Neural crest cell (in vitro differentiated cells): ENCODE results near the gene CAPN9. TPM values are rescaled to one million over a fixed set of nuclear protein-coding genes. Genes with fewer than 3 reads are reported as not detected.

Source experiments
- DNase-seq: peaks from one replicate; pipeline ENCODE4 v3.0.0; 2021; ENCODE audit warnings: low read depth, mixed read lengths, low spot score
- H3K27ac Mint-ChIP-seq: one replicate; pipeline ENCODE4 v1.8.0; 2021; ENCODE audit warnings: mild to moderate bottlenecking, mixed read lengths; ENCODE audit not compliant: unreplicated experiment
- H3K27me3 Mint-ChIP-seq: 2 replicates; pipeline ENCODE4 v1.8.0; 2021; ENCODE audit warnings: low read depth, mild to moderate bottlenecking, mixed read lengths
- H3K36me3 Mint-ChIP-seq: 2 replicates; pipeline ENCODE4 v1.8.0; 2021; ENCODE audit warnings: low read depth, mild to moderate bottlenecking, mixed read lengths
- H3K4me1 Mint-ChIP-seq: 2 replicates; pipeline ENCODE4 v1.8.0; 2021; ENCODE audit warnings: mixed read lengths
- H3K4me3 Mint-ChIP-seq: one replicate; pipeline ENCODE4 v1.8.0; 2021; ENCODE audit warnings: mild to moderate bottlenecking, mixed read lengths
- H3K9me3 Mint-ChIP-seq: 2 replicates; pipeline ENCODE4 v1.8.0; 2021; ENCODE audit warnings: mixed read lengths
- CTCF ChIP-seq: fragments of 200-600 bp; sonication (generic); conservative IDR thresholded peaks from 2 replicates; pipeline ENCODE4 v1.5.0; 2021; ENCODE audit warnings: antibody characterized with exemption, mild to moderate bottlenecking
- total RNA-seq: library from RNA; stranded (reverse); gene quantifications from 2 replicates; pipeline ENCODE4 v1.2.1, GENCODE V29; 2021

The CAPN9 gene
- total RNA-seq, 1 donor from 2014 or later = 4.0 TPM

DNA sequence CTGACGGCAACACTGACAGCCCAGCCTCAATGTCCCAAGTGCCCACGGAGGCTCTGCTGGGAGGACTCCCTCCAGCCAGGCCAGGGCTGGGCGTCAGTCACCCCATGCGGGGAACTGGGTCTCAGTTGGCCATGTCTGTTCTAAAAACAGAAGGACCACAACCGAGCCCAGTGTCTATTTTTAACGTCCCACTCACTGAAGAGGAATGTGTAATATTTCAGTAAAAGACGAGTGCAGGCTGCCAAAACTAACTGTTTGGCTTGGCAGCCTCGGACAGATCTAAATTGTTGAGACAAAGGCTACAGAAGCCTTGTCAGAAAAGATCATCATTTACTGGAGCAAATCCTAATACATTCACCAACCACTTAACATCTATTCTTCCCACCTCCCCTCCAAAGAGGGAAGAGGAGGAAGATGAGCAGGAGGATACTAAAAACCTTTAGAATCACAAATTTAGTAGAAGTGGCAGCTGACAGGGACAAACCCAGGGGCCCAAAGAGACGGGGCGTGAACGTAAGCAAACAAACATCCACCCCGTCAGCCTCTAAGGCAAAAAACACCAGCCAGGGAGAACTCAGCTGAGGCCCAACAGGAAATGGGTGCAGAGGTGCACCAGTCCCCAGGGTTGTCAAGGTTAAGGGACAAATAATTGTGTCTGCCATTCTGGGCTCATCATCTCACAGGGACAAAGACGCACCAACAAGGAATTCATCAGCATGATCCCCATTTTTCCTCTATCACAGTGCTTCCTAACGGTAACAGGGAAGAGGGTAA, 102.5 kb downstream of the CAPN9 start:
- no peaks in the 10 kb centered on the region for H3K27me3 Mint-ChIP-seq
- no peak overlapping the region for H3K4me3 Mint-ChIP-seq
- H3K4me1 Mint-ChIP-seq = peaks cover 39% of the 10 kb centered on the region
- H3K9me3 Mint-ChIP-seq = no peaks in the 10 kb centered on the region
- H3K27ac Mint-ChIP-seq = peak overlapping the region; percentile 35
- no peak for DNase-seq
- TF ChIP-seq CTCF = no peak
- H3K36me3 Mint-ChIP-seq = peaks cover 39% of the 10 kb centered on the region

DNA sequence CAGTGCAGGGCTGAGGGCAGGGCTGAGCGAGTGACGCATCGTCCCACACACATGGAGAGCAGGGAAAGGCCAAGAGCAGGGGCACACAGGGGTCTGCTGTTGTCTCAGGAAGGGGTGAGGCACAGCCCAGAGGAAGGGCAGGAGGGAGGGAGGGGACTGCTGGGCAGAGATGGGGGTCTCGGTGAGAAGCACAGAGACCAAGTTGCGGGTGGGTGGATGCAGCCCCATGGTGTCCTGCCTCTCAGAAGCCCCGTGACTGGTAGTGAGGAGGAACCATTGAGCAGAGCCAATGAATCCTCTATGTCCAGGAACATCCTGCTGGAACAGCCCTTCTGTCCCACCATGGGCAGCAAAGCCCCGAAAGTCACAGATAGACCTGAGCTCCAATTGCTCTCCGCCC, 103.4 kb downstream of the CAPN9 start:
- Mint-ChIP-seq H3K27ac (peak overlapping the region; percentile 68), H3K9me3 (no peaks in the 10 kb centered on the region), H3K4me1 (peaks cover 48% of the 10 kb centered on the region), H3K27me3 (no peaks in the 10 kb centered on the region), H3K4me3 (no peak overlapping the region), H3K36me3 (peaks cover 48% of the 10 kb centered on the region)
- DNase-seq = no peak
- no peak for TF ChIP-seq CTCF

DNA sequence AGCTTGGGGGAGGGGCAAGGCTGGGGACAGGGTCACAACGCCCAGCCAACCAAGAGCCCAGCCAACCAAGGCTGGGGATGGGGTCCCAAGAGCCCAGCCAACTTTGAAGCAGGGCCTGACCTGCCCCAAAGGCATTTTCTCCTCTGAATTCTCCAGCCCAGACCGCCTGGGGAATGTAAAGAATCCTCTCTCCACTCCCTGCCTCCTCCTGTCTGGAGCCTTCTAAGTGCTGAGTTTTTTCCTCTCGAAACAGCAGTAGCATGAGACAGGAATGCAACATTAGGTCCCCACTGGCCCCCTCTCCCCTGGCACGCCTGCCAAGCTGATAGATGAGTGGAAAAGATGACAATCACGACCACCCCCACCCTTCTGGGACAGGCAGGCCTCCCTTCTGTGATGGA, 104.1 kb downstream of the CAPN9 start:
- Mint-ChIP-seq H3K36me3 (peaks cover 46% of the 10 kb centered on the region), H3K4me3 (no peak overlapping the region), H3K9me3 (no peaks in the 10 kb centered on the region), H3K27ac (no peak overlapping the region), H3K4me1 (peaks cover 50% of the 10 kb centered on the region), H3K27me3 (no peaks in the 10 kb centered on the region)
- DNase-seq = no peak
- no peak for TF ChIP-seq CTCF

Other genes starting within 250 kb of the CAPN9 start
- gene COG2, start 104.9 kb upstream of the CAPN9 start, total RNA-seq = 38.2 and 40.2 TPM in 2 replicates
- 0.16 and 0.26 TPM in 2 replicates for gene AGT, start 33.3 kb upstream of the CAPN9 start, total RNA-seq
- 73.3 and 73.5 TPM in 2 replicates for gene C1orf198, start 121.1 kb downstream of the CAPN9 start, total RNA-seq
- gene TTC13, start 231.5 kb downstream of the CAPN9 start, total RNA-seq = 19.7 and 20.9 TPM in 2 replicates
- gene ARV1, start 231.7 kb downstream of the CAPN9 start, total RNA-seq = 19.2 and 19.5 TPM in 2 replicates